ENCODE measurements around the gene PRTN3. TPM values are rescaled to one million over a fixed set of nuclear protein-coding genes. Genes with fewer than 3 reads are reported as not detected.

PRTN3 gene
- total RNA-seq, 1 donor from 2014 or later: not detected

- DNase-seq (ENCODE audit: low read depth): no peak
- H3K4me3 ChIP-seq (ENCODE audit: low read depth, low read length): peak within 1 kb of the TSS; percentile 49
- no peak for TF ChIP-seq CTCF (conservative IDR thresholded peaks at IDR 0.05; ENCODE audit: low read depth, low read length)
These were observed 18.4 kb downstream of the PRTN3 start, which contains the start of gene CFD for GRCh38 chr19:858868-859843. Gene CFD (plus strand): TSS chr19:859664. CDS start chr19:859690, 26 bp downstream.

GRCh38 chr19:861141-861755 is 20.4 kb downstream of the PRTN3 start:
- TF ChIP-seq CTCF (conservative IDR thresholded peaks at IDR 0.05; ENCODE audit: low read depth, low read length): no peak

GRCh38 chr19:861756-862580 is 21.2 kb downstream of the PRTN3 start:
- DNase-seq (ENCODE audit: low read depth): no peak
- no peak for TF ChIP-seq CTCF (conservative IDR thresholded peaks at IDR 0.05; ENCODE audit: low read depth, low read length)

More at GRCh38 chr19:861141-861755, 20.4 kb downstream of the PRTN3 start:
- H3K4me3 ChIP-seq (ENCODE audit: low read depth, low read length): no peak overlapping the region
- no peak for DNase-seq (ENCODE audit: low read depth)

GRCh38 chr19:862581-863314 is 21.9 kb downstream of the PRTN3 start:
- H3K4me3 ChIP-seq (ENCODE audit: low read depth, low read length): no peak overlapping the region
- no peak for DNase-seq (ENCODE audit: low read depth)
- no peak for TF ChIP-seq CTCF (conservative IDR thresholded peaks at IDR 0.05; ENCODE audit: low read depth, low read length)

More at GRCh38 chr19:861756-862580, 21.2 kb downstream of the PRTN3 start:
- H3K4me3 ChIP-seq (ENCODE audit: low read depth, low read length): no peak overlapping the region

- DNase-seq (ENCODE audit: low read depth): no peak
- no peak overlapping the region for H3K4me3 ChIP-seq (ENCODE audit: low read depth, low read length)
- TF ChIP-seq CTCF (conservative IDR thresholded peaks at IDR 0.05; ENCODE audit: low read depth, low read length): no peak
These were observed 22.5 kb downstream of the PRTN3 start for GRCh38 chr19:863315-863620.

- no peak for TF ChIP-seq CTCF (conservative IDR thresholded peaks at IDR 0.05; ENCODE audit: low read depth, low read length)
- H3K4me3 ChIP-seq (ENCODE audit: low read depth, low read length): no peak overlapping the region
- DNase-seq (ENCODE audit: low read depth): no peak
These were observed 26.0 kb downstream of the PRTN3 start for GRCh38 chr19:866769-867300.
